Endothelial cell (in vitro differentiated cells): ENCODE data around the gene RTN4R. TPM values are rescaled to one million over a fixed set of nuclear protein-coding genes. Genes with fewer than 3 reads are reported as not detected.
"Not testable (repeated sequence)": the region's sequence is repeated elsewhere in the genome, so short reads cannot be mapped to it uniquely, and the experiment has no call there.

Experiments
- DNase-seq: peaks from one replicate; pipeline ENCODE4 v3.0.0; 2021; ENCODE audit warnings: low spot score
- H3K27ac Mint-ChIP-seq: one replicate; pipeline ENCODE4 v1.8.0; 2021; ENCODE audit warnings: mixed read lengths, inconsistent platforms; ENCODE audit not compliant: unreplicated experiment
- H3K27me3 Mint-ChIP-seq: one replicate; pipeline ENCODE4 v1.8.0; 2021; ENCODE audit warnings: mild to moderate bottlenecking, moderate library complexity, mixed read lengths, inconsistent platforms; ENCODE audit not compliant: unreplicated experiment
- H3K36me3 Mint-ChIP-seq: one replicate; pipeline ENCODE4 v1.8.0; 2021; ENCODE audit warnings: mild to moderate bottlenecking, low read depth, mixed read lengths, inconsistent platforms; ENCODE audit not compliant: unreplicated experiment
- H3K4me1 Mint-ChIP-seq: one replicate; pipeline ENCODE4 v1.8.0; 2021; ENCODE audit warnings: mild to moderate bottlenecking, mixed read lengths, inconsistent platforms; ENCODE audit not compliant: unreplicated experiment
- H3K4me3 Mint-ChIP-seq: one replicate; pipeline ENCODE4 v1.8.0; 2021; ENCODE audit warnings: mild to moderate bottlenecking, mixed read lengths, inconsistent platforms; ENCODE audit not compliant: unreplicated experiment
- H3K9me3 Mint-ChIP-seq: one replicate; pipeline ENCODE4 v1.8.0; 2021; ENCODE audit warnings: mixed read lengths, inconsistent platforms; ENCODE audit not compliant: unreplicated experiment
- CTCF ChIP-seq: fragments of 200-600 bp; sonication (generic); IDR thresholded peaks from one replicate; pipeline ENCODE4 v1.5.0; 2021; ENCODE audit warnings: antibody characterized with exemption; ENCODE audit not compliant: unreplicated experiment
- total RNA-seq: library from RNA; stranded (reverse); fragmentation: NEBNext Ultra II Directional; extraction: Animal tissue kit (Norgen Biotek cat#: 25700); gene quantifications from one replicate; pipeline ENCODE4 v1.2.1, GENCODE V29; 2021; ENCODE audit not compliant: unreplicated experiment

Gene RTN4R
- total RNA-seq, 1 donor from 2014 or later: 19.0 TPM

- H3K4me3 Mint-ChIP-seq: no peak overlapping the region
- no peak overlapping the region for H3K27ac Mint-ChIP-seq
- no peak for DNase-seq
- peaks cover 10% of the 10 kb centered on the region for H3K4me1 Mint-ChIP-seq
- H3K9me3 Mint-ChIP-seq: no peaks in the 10 kb centered on the region
- peaks cover 3% of the 10 kb centered on the region for H3K27me3 Mint-ChIP-seq
- H3K36me3 Mint-ChIP-seq: no peaks in the 10 kb centered on the region
- TF ChIP-seq CTCF: no peak
Measured at GRCh38 chr22:20315337-20316216, 47.5 kb upstream of the RTN4R start.

- not testable (repeated sequence) for H3K4me3 Mint-ChIP-seq, H3K9me3 Mint-ChIP-seq, H3K4me1 Mint-ChIP-seq, H3K27ac Mint-ChIP-seq, H3K36me3 Mint-ChIP-seq, H3K27me3 Mint-ChIP-seq
- peak; percentile 2 for DNase-seq
Measured at GRCh38 chr22:20314741-20315336, 46.7 kb upstream of the RTN4R start.

- not testable (repeated sequence) for H3K27me3 Mint-ChIP-seq, H3K4me1 Mint-ChIP-seq, H3K27ac Mint-ChIP-seq, H3K36me3 Mint-ChIP-seq, H3K9me3 Mint-ChIP-seq, H3K4me3 Mint-ChIP-seq, DNase-seq
Measured at GRCh38 chr22:20314206-20314605, 46.1 kb upstream of the RTN4R start.

DNA sequence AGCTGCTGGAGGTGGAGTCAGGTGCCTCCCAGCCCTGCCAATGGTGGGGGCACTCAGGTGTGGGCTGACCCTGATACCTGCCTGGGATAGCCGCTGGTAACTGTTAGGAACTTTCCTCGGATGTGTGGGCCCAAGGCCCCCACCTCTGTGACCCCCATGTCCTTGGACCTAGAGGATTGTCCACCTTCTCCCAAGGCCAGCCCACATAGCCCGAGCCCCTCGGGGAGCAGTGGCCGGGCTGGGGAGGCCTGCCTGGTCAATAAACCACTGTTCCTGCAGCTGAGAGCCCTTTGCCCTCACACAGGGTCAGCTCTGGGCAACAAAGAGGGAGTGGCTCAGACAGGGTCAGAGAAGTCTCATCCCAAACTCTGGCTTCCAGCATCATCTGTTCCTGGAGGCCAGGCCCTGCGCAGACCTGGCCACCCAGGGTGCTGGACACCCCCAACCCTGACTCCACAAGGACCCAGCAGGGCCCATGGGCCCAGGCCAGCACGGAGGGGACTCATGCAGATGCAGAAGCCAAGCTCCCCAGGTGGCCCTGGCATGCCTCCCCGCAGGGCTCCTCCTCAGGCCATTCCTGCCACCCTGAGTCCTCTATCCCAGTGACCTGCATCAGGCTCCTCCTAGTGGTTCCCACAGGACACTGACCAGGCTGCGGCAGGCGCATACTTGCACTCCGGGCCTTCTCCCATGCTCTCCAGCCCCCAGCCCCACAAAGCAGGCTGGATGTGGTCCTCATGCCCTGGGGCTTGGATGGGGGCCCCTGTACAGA lies 45.4 kb upstream of the RTN4R start:
- H3K27me3 Mint-ChIP-seq, H3K4me3 Mint-ChIP-seq, H3K4me1 Mint-ChIP-seq, H3K9me3 Mint-ChIP-seq, H3K27ac Mint-ChIP-seq, H3K36me3 Mint-ChIP-seq: not testable (repeated sequence)
- DNase-seq: peak; percentile 13
- TF ChIP-seq CTCF: peak; percentile 19

DNA sequence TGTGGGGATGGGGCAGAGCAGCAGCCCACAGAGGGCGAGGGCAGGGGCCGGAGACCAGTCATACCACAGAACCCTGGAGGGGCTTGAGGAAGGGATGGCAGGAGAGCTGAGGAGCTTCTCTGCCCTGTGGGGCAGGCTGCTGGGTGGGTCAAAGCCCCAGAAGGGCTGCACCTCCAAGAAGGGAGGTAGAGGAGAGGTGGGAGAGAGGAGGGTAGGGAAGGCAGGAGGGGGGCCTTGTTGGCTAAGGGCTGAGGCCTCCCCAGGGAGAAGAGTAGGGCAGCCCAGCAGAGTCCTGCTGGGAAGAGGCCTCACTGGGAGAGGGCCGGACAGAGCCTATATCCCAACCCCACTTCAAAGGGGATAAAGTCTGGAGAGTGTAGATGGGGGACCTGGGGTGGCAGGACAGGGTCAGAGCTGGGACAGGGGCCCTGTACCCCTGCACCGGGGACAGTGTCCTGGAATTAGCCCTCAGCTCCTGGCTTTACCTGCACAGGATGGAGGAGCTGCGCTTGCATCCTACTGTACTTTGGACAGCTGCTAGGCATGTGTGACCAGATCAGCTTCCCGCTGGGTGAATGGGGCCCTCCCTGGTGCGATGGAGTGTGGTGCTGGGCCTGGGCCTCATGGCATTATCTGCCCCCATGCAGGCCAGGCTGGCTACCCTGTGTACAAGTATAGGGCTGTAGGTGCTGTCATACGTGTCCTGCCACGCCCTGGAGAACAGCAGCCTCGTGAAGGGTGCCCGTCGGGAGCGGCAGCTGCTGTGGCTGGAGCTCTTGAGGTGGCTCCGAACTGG lies 44.5 kb upstream of the RTN4R start:
- H3K4me3 Mint-ChIP-seq: no peak overlapping the region
- peaks cover 3% of the 10 kb centered on the region for H3K27me3 Mint-ChIP-seq
- TF ChIP-seq CTCF: no peak
- peak; percentile 0 for DNase-seq
- H3K4me1 Mint-ChIP-seq: no peaks in the 10 kb centered on the region
- H3K36me3 Mint-ChIP-seq: no peaks in the 10 kb centered on the region
- H3K27ac Mint-ChIP-seq: no peak overlapping the region
- H3K9me3 Mint-ChIP-seq: no peaks in the 10 kb centered on the region

DNA sequence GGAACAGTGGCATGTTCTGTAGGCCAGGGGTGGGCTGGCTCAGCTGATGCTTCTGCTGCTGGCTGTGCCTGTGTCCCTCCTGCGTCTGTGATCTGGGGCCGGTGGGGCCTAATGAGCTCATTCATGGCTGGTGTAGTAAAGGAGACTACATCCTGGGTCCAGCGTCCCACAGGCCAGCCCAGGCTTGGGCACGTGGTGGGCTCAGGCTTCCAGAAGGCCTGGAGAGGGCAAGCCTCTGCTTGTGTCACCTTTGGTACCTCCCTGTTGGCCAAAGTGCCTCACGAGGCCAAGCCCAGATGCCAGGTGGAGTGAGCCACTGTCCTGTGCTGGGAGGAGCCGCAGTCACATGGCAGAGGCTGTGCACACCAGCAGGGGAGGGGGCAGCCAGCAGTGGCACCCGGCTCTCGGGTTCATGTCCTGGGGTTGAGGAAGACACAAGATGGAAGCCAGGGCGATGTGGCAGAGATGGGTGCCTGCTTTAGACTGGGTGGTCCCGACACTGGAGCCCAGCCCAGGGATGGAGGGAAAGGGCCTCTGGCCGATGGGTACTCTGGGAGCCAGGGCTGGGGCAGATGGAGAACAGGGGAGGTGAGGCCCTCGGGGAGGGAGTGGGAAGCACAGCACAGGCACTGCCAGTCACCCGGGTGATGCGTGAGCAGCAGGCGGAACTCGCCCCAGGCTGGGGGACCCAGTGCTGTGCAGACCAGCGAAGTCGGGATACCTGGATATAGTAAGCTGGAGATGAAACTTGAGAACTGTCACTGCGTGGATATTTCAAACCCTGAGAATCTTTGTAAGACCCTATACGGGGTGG lies 43.3 kb upstream of the RTN4R start:
- H3K9me3 Mint-ChIP-seq, H3K27ac Mint-ChIP-seq, H3K4me1 Mint-ChIP-seq, H3K4me3 Mint-ChIP-seq, H3K27me3 Mint-ChIP-seq, H3K36me3 Mint-ChIP-seq: not testable (repeated sequence)
- DNase-seq: peak; percentile 1

GRCh38 chr22:20310773-20311172 lies 42.7 kb upstream of the RTN4R start:
- H3K4me3 Mint-ChIP-seq, H3K9me3 Mint-ChIP-seq, DNase-seq, H3K4me1 Mint-ChIP-seq, H3K27ac Mint-ChIP-seq, H3K27me3 Mint-ChIP-seq, H3K36me3 Mint-ChIP-seq: not testable (repeated sequence)

- DNase-seq, H3K27me3 Mint-ChIP-seq, H3K4me1 Mint-ChIP-seq, H3K36me3 Mint-ChIP-seq, H3K9me3 Mint-ChIP-seq, H3K27ac Mint-ChIP-seq, H3K4me3 Mint-ChIP-seq: not testable (repeated sequence)
Measured at GRCh38 chr22:20310180-20310579, 42.1 kb upstream of the RTN4R start.
